IPS-20b (cell line): ENCODE data around the gene RAI1.
A peak's percentile ranks its signal among the peaks of the same experiment; 100 is the strongest.
"Not testable (repeated sequence)": the region's sequence is repeated elsewhere in the genome, so short reads cannot be mapped to it uniquely, and the experiment has no call there.

Source experiments
- H3K27ac ChIP-seq: one replicate; pipeline ENCODE4 v1.5.1; 2013; ENCODE audit warnings: low read length
- H3K27me3 ChIP-seq: 2 replicates; pipeline ENCODE4 v1.6.1; 2013; ENCODE audit warnings: mild to moderate bottlenecking, low read length, inconsistent platforms; ENCODE audit not compliant: insufficient read depth
- H3K36me3 ChIP-seq: 2 replicates; pipeline ENCODE4 v1.6.1; 2013; ENCODE audit warnings: low read depth, mild to moderate bottlenecking, inconsistent platforms, low read length, moderate library complexity; ENCODE audit not compliant: insufficient read depth
- H3K4me1 ChIP-seq: 2 replicates; pipeline ENCODE4 v1.6.1; 2013; ENCODE audit warnings: mild to moderate bottlenecking, control low read depth, inconsistent platforms, low read length, moderate library complexity; ENCODE audit not compliant: insufficient read depth
- H3K4me3 ChIP-seq: 2 replicates; pipeline ENCODE4 v1.5.1; 2013; ENCODE audit warnings: mild to moderate bottlenecking, low read length, inconsistent platforms
- H3K9ac ChIP-seq: 2 replicates; pipeline ENCODE4 v1.6.1; 2013; ENCODE audit warnings: low read depth, mild to moderate bottlenecking, inconsistent platforms, low read length, moderate library complexity
- H3K9me3 ChIP-seq: 2 replicates; pipeline ENCODE4 v1.6.1; 2013; ENCODE audit warnings: mild to moderate bottlenecking, low read depth, low read length, inconsistent platforms; ENCODE audit not compliant: insufficient read depth

Gene RAI1

DNA sequence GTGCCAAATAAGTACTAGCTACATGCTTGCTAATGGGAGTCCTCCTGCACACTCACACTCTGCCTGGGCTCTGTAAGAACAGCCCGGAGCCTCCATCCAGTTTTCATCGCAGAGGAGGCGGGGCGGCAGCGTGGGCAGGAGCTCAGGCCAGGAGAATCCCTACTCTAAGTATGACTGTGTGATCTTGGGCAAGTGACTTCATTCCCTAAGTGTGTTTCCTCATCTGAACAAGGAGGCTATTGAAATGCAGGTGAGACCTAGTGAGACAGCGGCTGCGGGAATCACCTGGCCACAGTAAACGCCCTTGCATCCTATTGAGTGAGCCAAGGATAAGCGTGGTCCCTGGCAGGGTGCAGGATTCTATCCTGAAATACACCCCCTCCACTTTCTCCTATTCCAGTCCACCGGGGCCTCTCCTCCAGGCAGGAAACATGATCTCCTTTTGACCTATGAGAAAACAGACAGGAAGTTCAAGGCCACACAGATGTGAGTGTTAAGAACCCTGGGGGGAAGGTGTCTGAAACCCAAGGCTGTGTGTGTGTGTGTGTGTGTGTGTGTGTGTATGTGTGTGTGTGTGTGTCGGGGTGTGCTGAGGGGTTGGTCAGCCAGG lies 5.2 kb upstream of the RAI1 start:
- Histone ChIP-seq H3K4me1 (peaks cover 6% of the 10 kb centered on the region; the same call in 1 of the 2 replicates), H3K36me3 (no peaks in the 10 kb centered on the region), H3K9ac (no peak overlapping the region), H3K27ac (no peak overlapping the region), H3K9me3 (no peaks in the 10 kb centered on the region), H3K27me3 (peaks cover 83% of the 10 kb centered on the region), H3K4me3 (no peak overlapping the region)

DNA sequence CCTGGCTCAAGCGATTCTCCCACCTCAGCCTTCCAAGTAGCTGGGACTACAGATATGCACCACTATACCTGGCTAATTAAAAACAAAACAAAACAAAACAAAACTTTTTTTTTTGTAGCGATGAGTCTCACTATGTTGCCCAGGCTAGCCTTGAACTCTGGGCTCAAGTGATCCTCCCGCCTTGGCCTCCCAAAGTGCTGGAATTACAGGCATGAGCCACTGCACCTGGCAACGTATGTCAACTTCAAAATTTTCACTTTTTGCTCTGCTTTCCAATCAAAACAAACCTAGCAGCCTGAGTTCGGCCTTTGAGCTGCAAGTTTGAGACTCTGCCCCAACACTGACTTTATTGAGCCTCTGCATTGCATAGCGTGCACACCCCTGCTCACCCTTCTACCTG lies 4.5 kb upstream of the RAI1 start:
- Histone ChIP-seq H3K9me3 (no peaks in the 10 kb centered on the region), H3K27me3 (peaks cover 89% of the 10 kb centered on the region), H3K4me1 (peaks cover 6% of the 10 kb centered on the region; the same call in 1 of the 2 replicates), H3K27ac (no peak overlapping the region), H3K4me3 (no peak overlapping the region), H3K9ac (no peak overlapping the region), H3K36me3 (no peaks in the 10 kb centered on the region)

GRCh38 chr17:17677299-17678040 lies 3.8 kb upstream of the RAI1 start:
- no peak overlapping the region for H3K9ac ChIP-seq
- no peaks in the 10 kb centered on the region for H3K36me3 ChIP-seq
- H3K9me3 ChIP-seq, result no peaks in the 10 kb centered on the region
- H3K4me3 ChIP-seq, result no peak overlapping the region
- no peak overlapping the region for H3K27ac ChIP-seq
- H3K27me3 ChIP-seq, result peaks cover 96% of the 10 kb centered on the region
- H3K4me1 ChIP-seq, result peaks cover 6% of the 10 kb centered on the region; the same call in 1 of the 2 replicates

- peaks cover 98% of the 10 kb centered on the region for H3K27me3 ChIP-seq
- H3K4me3 ChIP-seq, H3K4me1 ChIP-seq, H3K36me3 ChIP-seq, H3K9me3 ChIP-seq, H3K27ac ChIP-seq, H3K9ac ChIP-seq: not testable (repeated sequence)
Measured at GRCh38 chr17:17678063-17678699, 3.1 kb upstream of the RAI1 start.

DNA sequence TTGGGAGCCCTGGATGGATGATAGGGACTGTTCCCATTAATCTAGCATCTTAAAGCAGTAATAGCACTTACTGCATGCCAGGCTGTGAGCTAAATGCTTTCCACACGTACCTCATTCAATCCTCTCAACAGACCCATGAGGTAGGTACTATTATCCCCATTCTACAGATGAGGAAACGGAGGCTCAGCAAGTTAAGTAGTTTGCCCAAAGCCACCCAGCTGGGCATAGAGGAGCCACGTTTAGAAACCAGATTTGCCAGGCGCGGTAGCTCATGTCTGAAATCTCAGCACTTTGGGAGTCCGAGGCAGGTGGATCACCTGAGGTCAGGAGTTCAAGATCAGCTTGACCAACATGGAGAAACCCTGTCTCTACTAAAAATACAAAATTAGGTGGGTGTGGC lies 2.0 kb upstream of the RAI1 start:
- H3K27me3 ChIP-seq, result peaks cover 98% of the 10 kb centered on the region
- H3K36me3 ChIP-seq, result no peaks in the 10 kb centered on the region
- H3K9ac ChIP-seq, result no peak overlapping the region
- peaks cover 6% of the 10 kb centered on the region; the same call in 1 of the 2 replicates for H3K4me1 ChIP-seq
- no peaks in the 10 kb centered on the region for H3K9me3 ChIP-seq
- H3K27ac ChIP-seq, result no peak overlapping the region
- no peak overlapping the region for H3K4me3 ChIP-seq

DNA sequence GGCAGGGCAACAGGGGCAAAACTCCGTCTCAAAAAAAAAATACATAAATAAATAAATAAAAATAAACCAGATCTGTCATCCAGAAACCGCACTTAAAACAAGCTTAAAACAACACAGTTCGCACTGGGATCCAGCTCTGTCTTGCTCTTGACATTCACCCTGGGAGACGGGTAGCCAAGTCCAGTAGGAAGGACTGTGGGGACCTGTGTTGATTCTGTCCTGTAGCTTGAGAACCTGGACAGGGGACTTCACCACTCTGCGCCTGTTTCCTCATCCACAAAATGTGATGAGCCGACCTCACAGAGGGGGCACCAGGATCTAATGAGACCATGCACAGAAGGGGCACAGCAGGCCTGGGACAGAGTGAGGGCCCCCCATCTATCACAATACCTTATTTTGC lies 1.5 kb upstream of the RAI1 start:
- Histone ChIP-seq H3K4me1 (peaks cover 6% of the 10 kb centered on the region; the same call in 1 of the 2 replicates), H3K27me3 (peaks cover 99% of the 10 kb centered on the region)

GRCh38 chr17:17680477-17681186 lies 626 bp upstream of the RAI1 start:
- H3K9ac ChIP-seq, result no peak overlapping the region
- H3K4me1 ChIP-seq, result peaks cover 14% of the 10 kb centered on the region; the same call in 1 of the 2 replicates
- H3K4me3 ChIP-seq, result no peak overlapping the region
- no peaks in the 10 kb centered on the region for H3K9me3 ChIP-seq
- H3K27ac ChIP-seq, result no peak overlapping the region
- peaks cover 99% of the 10 kb centered on the region for H3K27me3 ChIP-seq
- no peaks in the 10 kb centered on the region for H3K36me3 ChIP-seq

More for the DNA sequence above, 1.5 kb upstream of the RAI1 start:
- Histone ChIP-seq H3K9ac (no peak overlapping the region), H3K9me3 (no peaks in the 10 kb centered on the region), H3K4me3 (no peak overlapping the region), H3K27ac (no peak overlapping the region), H3K36me3 (no peaks in the 10 kb centered on the region)

DNA sequence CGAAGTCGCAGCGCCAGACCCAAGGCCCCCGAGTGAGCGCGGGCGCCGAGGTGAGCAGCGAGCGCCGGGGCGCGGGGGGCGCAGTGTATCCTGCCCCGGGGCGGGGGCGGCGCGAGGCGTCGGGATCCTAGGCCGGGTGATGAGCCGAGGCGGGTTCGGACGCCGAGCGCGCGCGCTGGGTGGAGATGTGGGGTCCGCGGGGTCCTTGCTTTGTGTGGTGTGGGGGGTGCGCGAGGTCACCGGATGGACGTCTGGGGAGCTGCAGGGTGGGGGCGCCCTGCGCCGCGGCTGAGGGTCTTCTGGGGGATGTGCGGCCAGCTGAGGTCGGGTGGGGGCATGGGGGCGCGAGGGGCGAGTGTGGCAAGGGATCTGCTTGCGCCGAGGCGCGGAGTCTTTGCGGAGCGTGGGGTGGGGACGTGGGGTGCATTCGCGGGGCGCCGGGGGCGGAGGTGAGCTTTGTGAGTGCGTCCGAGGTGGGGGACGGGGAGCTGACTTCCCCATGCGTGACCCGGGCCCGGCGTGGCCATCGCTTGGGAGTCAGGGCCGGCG lies 560 bp downstream of the RAI1 start:
- H3K27me3 ChIP-seq, result peaks cover 99% of the 10 kb centered on the region
- no peak overlapping the region for H3K27ac ChIP-seq

GRCh38 chr17:17682293-17682736 lies 1.1 kb downstream of the RAI1 start:
- H3K27ac ChIP-seq, result no peak overlapping the region

More for the DNA sequence above, 560 bp downstream of the RAI1 start:
- H3K4me1 ChIP-seq, result peaks cover 9% of the 10 kb centered on the region; the same call in 1 of the 2 replicates
- H3K4me3 ChIP-seq, result peak overlapping the region; percentile 70; the same call in 1 of the 2 replicates
- no peaks in the 10 kb centered on the region for H3K9me3 ChIP-seq
- H3K9ac ChIP-seq, result no peak overlapping the region; the same call in 1 of the 2 replicates
- no peaks in the 10 kb centered on the region for H3K36me3 ChIP-seq

GRCh38 chr17:17682737-17683680 lies 1.8 kb downstream of the RAI1 start:
- Histone ChIP-seq H3K9me3 (no peaks in the 10 kb centered on the region), H3K27ac (no peak overlapping the region), H3K4me3 (peak overlapping the region; percentile 70; the same call in 1 of the 2 replicates), H3K4me1 (peaks cover 9% of the 10 kb centered on the region; the same call in 1 of the 2 replicates), H3K36me3 (no peaks in the 10 kb centered on the region), H3K27me3 (peaks cover 99% of the 10 kb centered on the region), H3K9ac (peak overlapping the region; percentile 44; the same call in 1 of the 2 replicates)

More at GRCh38 chr17:17682293-17682736, 1.1 kb downstream of the RAI1 start:
- Histone ChIP-seq H3K4me1 (peaks cover 9% of the 10 kb centered on the region; the same call in 1 of the 2 replicates), H3K27me3 (peaks cover 99% of the 10 kb centered on the region), H3K9ac (peak overlapping the region; percentile 44; the same call in 1 of the 2 replicates), H3K9me3 (no peaks in the 10 kb centered on the region), H3K36me3 (no peaks in the 10 kb centered on the region), H3K4me3 (peak overlapping the region; percentile 70; the same call in 1 of the 2 replicates)
